ENCODE measurements around the gene ESPL1. TPM values are rescaled to one million over a fixed set of nuclear protein-coding genes. Genes with fewer than 3 reads are reported as not detected.
"Not testable (repeated sequence)": the region's sequence is repeated elsewhere in the genome, so short reads cannot be mapped to it uniquely, and the experiment has no call there.

Gene ESPL1
- total RNA-seq, 2 experiments from 2014 or later, result 107 to 125 TPM

- H3K4me3 Mint-ChIP-seq, result peak overlapping the region; percentile 78
- H3K27ac Mint-ChIP-seq, result peak overlapping the region; percentile 99
- peaks cover 49% of the 10 kb centered on the region for H3K4me1 Mint-ChIP-seq
- ChIA-PET CTCF (interaction anchor here (0.5 to 7.1 kb wide), 14 partner anchors 14 to 177 kb away, joined by 3 to 94 read pairs (median 5); partner anchors contain the start of genes ITGB7, MYG1 and TARBP2), POLR2A (interaction anchor here (0.8 to 1.4 kb wide), 2 partner anchors 24 to 177 kb away, joined by 3 to 4 read pairs; partner anchors contain the start of gene TARBP2)
- no peaks in the 10 kb centered on the region for H3K9me3 Mint-ChIP-seq
- H3K36me3 Mint-ChIP-seq (ENCODE audit: low read depth), result no peaks in the 10 kb centered on the region
- peaks cover 9% of the 10 kb centered on the region for H3K27me3 Mint-ChIP-seq
- DNase-seq, result peak; percentile 72
These were observed 56.1 kb downstream of the ESPL1 start for GRCh38 chr12:53324113-53324778.

DNA sequence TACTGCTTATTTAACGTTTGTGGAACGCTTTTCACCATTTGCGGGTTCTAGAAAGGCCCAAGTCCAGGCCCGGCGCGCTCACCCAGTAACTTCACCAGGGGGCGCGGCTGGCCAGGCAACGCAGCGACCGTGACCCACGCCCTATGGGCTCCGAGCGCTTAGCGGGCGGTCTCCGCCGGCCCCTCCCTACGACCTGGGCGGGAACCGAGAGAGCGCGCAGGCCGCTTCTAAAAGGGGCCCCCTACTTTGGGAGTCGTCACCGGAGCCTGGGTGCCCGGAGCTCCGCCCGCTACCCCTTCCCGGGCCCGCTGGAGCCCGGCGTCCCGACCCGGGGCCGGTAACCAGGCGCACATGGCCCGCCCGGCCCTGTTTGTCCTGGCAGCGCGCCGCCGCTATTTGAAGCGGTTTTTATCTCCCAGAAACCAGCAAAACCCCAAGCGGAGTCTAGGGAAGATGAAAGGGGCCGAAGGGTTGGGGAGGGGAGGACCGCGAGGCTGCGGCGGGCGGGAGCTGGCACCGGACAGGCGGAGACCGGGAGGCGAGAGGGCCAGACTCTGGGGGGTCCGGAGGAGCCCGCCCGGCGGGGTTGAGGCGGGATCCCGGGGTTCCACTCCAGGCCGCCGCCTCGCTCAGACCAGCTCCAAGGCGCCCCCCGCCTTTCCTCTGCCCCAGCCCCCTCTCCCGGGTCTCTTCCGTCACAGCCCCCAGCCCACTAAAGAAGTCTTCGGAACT lies 56.8 kb downstream of the ESPL1 start:
- Mint-ChIP-seq H3K36me3 (ENCODE audit: low read depth) (no peaks in the 10 kb centered on the region), H3K4me3 (peak overlapping the region; percentile 78), H3K9me3 (no peaks in the 10 kb centered on the region), H3K4me1 (peaks cover 47% of the 10 kb centered on the region), H3K27me3 (peaks cover 10% of the 10 kb centered on the region), H3K27ac (peak overlapping the region; percentile 99)
- DNase-seq, result peak; percentile 88
- POLR2A ChIA-PET, result interaction anchor here (1.4 kb wide), 1 partner anchor 177 kb away, joined by 4 read pairs; the partner anchor contains the start of gene TARBP2
- CTCF ChIA-PET, result interaction anchor here (0.5 to 7.1 kb wide), 12 partner anchors 9 to 383 kb away, joined by 3 to 94 read pairs (median 4); partner anchors contain the start of genes ITGB7 and MYG1

- Mint-ChIP-seq H3K4me3 (peak overlapping the region; percentile 78), H3K27me3 (peaks cover 13% of the 10 kb centered on the region), H3K4me1 (peaks cover 40% of the 10 kb centered on the region), H3K9me3 (no peaks in the 10 kb centered on the region), H3K27ac (peak overlapping the region; percentile 84), H3K36me3 (ENCODE audit: low read depth) (no peaks in the 10 kb centered on the region)
- peak; percentile 26 for DNase-seq
- ChIA-PET POLR2A (no interaction called here), CTCF (interaction anchor here (0.5 to 2.6 kb wide), 13 partner anchors 8 to 421 kb away, joined by 3 to 13 read pairs (median 4); partner anchors contain the start of gene MYG1)
These were observed 57.5 kb downstream of the ESPL1 start for GRCh38 chr12:53325511-53326061.

- CTCF ChIA-PET, result interaction anchor here (0.6 to 3.1 kb wide), 8 partner anchors 8 to 426 kb away, joined by 3 to 11 read pairs (median 4); no protein-coding TSS in a partner anchor
- Mint-ChIP-seq H3K36me3 (ENCODE audit: low read depth) (no peaks in the 10 kb centered on the region), H3K27me3 (peaks cover 16% of the 10 kb centered on the region), H3K4me3 (peak overlapping the region; percentile 70), H3K4me1 (peaks cover 30% of the 10 kb centered on the region), H3K27ac (peak overlapping the region; percentile 84), H3K9me3 (no peaks in the 10 kb centered on the region)
- DNase-seq, result no peak
- POLR2A ChIA-PET, result no interaction called here
These were observed 58.5 kb downstream of the ESPL1 start for GRCh38 chr12:53326460-53327185.

- no peaks in the 10 kb centered on the region for H3K36me3 Mint-ChIP-seq (ENCODE audit: low read depth)
- H3K4me1 Mint-ChIP-seq, result peaks cover 27% of the 10 kb centered on the region
- CTCF ChIA-PET, result interaction anchor here (0.8 to 3.1 kb wide), 7 partner anchors 8 to 94 kb away, joined by 3 to 11 read pairs (median 6); no protein-coding TSS in a partner anchor
- no peak for DNase-seq
- peaks cover 24% of the 10 kb centered on the region for H3K27me3 Mint-ChIP-seq
- H3K9me3 Mint-ChIP-seq, result no peaks in the 10 kb centered on the region
- no peak overlapping the region for H3K27ac Mint-ChIP-seq
- POLR2A ChIA-PET, result no interaction called here
- H3K4me3 Mint-ChIP-seq, result no peak overlapping the region
These were observed 59.4 kb downstream of the ESPL1 start for GRCh38 chr12:53327435-53328042.

DNA sequence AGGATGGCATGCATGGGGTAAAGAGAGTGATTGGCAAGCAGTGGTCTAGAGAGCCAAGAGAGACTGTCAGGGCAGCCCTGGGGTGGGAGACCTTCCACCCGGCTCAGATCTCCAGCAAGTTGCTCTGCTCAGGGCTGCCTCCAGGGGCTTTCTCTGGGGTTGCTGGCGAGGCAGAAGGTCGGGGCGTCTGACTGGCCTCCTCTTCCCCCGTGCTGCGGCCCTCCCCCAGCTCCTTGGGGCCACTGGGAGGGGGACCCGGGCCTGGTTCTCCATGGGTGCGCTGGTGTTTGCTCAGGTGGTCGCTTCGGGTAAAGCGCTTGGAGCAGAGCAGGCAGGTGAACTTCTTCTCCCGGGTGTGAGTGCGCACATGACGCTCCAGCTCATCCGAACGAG lies 59.9 kb downstream of the ESPL1 start:
- no peaks in the 10 kb centered on the region for H3K36me3 Mint-ChIP-seq (ENCODE audit: low read depth)
- no peak overlapping the region for H3K27ac Mint-ChIP-seq
- H3K9me3 Mint-ChIP-seq, result no peaks in the 10 kb centered on the region
- peaks cover 23% of the 10 kb centered on the region for H3K4me1 Mint-ChIP-seq
- ChIA-PET POLR2A (no interaction called here), CTCF (interaction anchor here (0.8 to 3.1 kb wide), 6 partner anchors 7 to 93 kb away, joined by 3 to 11 read pairs (median 7); no protein-coding TSS in a partner anchor)
- peaks cover 24% of the 10 kb centered on the region for H3K27me3 Mint-ChIP-seq
- no peak overlapping the region for H3K4me3 Mint-ChIP-seq
- no peak for DNase-seq

DNA sequence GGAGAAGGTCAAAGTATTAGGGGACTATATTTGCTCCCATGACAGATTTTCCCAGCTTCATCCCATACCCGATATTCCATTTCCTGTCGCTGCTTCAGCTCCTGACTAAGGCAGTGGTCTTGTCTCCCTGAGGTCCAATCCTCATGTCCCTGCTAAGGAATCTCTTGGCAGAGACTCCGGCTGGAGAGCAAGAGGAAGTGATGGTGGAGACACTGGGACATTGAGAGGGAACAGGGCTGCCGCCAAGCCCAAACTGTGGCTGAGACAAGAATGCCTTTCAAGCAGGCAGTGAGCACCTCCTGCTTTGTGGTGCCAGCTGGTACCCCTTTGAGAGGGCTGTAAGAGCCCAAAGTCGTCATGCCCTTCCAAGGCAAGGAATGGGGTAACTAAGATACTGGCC lies 62.6 kb downstream of the ESPL1 start:
- no peak for DNase-seq
- Mint-ChIP-seq H3K36me3 (ENCODE audit: low read depth) (no peaks in the 10 kb centered on the region), H3K4me3 (no peak overlapping the region), H3K27me3 (peaks cover 35% of the 10 kb centered on the region), H3K4me1 (peaks cover 12% of the 10 kb centered on the region), H3K27ac (no peak overlapping the region), H3K9me3 (no peaks in the 10 kb centered on the region)
- ChIA-PET POLR2A (no interaction called here), CTCF (interaction anchor here (0.8 to 1.8 kb wide), 5 partner anchors 8 to 49 kb away, joined by 3 to 8 read pairs (median 3); partner anchors contain the start of gene AAAS)

DNA sequence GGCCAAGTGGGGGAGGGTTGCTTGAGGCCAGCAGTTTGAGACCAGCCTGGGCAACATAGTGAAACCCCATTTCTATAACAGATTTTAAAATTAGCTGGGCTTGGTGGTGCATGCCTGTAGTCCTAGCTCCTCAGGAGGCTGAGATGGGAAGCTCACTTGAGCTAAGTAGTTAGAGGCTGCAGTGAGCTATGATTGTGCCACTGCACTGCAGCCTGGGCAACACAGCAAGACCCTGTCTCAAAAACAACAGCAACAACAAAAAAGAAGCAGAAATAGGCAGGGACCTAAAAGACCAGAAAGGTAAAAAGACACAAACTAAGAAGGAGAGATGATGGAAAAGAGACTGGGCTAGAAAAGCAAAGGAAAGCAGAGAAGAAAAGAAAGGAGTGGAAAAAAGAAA lies 64.2 kb downstream of the ESPL1 start:
- peaks cover 49% of the 10 kb centered on the region for H3K27me3 Mint-ChIP-seq
- H3K4me3 Mint-ChIP-seq; DNase-seq; H3K9me3 Mint-ChIP-seq; H3K36me3 Mint-ChIP-seq (ENCODE audit: low read depth); POLR2A ChIA-PET: not testable (repeated sequence)
- peaks cover 10% of the 10 kb centered on the region for H3K4me1 Mint-ChIP-seq
- H3K27ac Mint-ChIP-seq, result peak overlapping the region; percentile 54
- CTCF ChIA-PET, result interaction anchor here (0.9 to 4.8 kb wide), 4 partner anchors 11 to 13 kb away, joined by 3 to 20 read pairs (median 4); no protein-coding TSS in a partner anchor

GRCh38 chr12:53332744-53333143 lies 64.6 kb downstream of the ESPL1 start:
- POLR2A ChIA-PET, result no interaction called here
- Mint-ChIP-seq H3K27me3 (peaks cover 49% of the 10 kb centered on the region), H3K9me3 (no peaks in the 10 kb centered on the region), H3K36me3 (ENCODE audit: low read depth) (no peaks in the 10 kb centered on the region), H3K4me1 (peaks cover 10% of the 10 kb centered on the region), H3K4me3 (no peak overlapping the region), H3K27ac (no peak overlapping the region)
- DNase-seq, result no peak
- CTCF ChIA-PET, result interaction anchor here (0.9 to 4.8 kb wide), 4 partner anchors 7 to 13 kb away, joined by 4 to 20 read pairs (median 4); no protein-coding TSS in a partner anchor

DNA sequence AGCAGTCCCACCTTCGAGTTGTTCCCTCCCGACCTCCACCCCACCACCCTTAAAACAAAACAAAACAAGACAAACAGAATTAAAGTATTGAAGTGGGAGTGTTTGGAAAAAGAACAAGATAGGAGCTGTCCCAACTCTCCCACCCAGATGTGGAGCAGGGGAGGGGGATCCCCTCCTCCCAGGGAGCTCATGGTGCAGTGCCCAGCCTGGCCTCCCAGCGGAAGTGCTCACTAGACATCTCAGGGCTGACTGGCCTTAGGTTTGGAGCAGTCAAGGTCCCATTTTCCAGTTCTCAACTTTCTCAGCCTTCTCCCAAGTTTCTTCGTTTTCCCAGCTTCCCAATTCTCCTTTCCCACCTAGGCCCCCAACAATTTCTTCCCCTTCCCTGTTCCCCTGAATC lies 65.2 kb downstream of the ESPL1 start:
- Mint-ChIP-seq H3K4me1 (peaks cover 15% of the 10 kb centered on the region), H3K9me3 (no peaks in the 10 kb centered on the region), H3K27me3 (peaks cover 53% of the 10 kb centered on the region), H3K4me3 (no peak overlapping the region), H3K27ac (no peak overlapping the region), H3K36me3 (ENCODE audit: low read depth) (no peaks in the 10 kb centered on the region)
- CTCF ChIA-PET, result interaction anchor here (0.5 to 4.8 kb wide), 5 partner anchors 8 to 106 kb away, joined by 3 to 20 read pairs (median 4); no protein-coding TSS in a partner anchor
- POLR2A ChIA-PET, result no interaction called here
- no peak for DNase-seq

GRCh38 chr12:53333845-53334244 lies 65.7 kb downstream of the ESPL1 start:
- Mint-ChIP-seq H3K27me3 (peaks cover 56% of the 10 kb centered on the region), H3K4me1 (peaks cover 17% of the 10 kb centered on the region), H3K36me3 (ENCODE audit: low read depth) (no peaks in the 10 kb centered on the region), H3K4me3 (no peak overlapping the region), H3K9me3 (no peaks in the 10 kb centered on the region), H3K27ac (peak overlapping the region; percentile 26)
- CTCF ChIA-PET, result interaction anchor here (0.5 to 4.8 kb wide), 6 partner anchors 9 to 105 kb away, joined by 3 to 20 read pairs (median 4); partner anchors contain the start of gene AAAS
- POLR2A ChIA-PET, result no interaction called here
- DNase-seq, result no peak
